B cell (primary cell): ENCODE data around the gene NAPB. TPM values are rescaled to one million over a fixed set of nuclear protein-coding genes. Genes with fewer than 3 reads are reported as not detected.
A peak's percentile ranks its signal among the peaks of the same experiment; 100 is the strongest.

Experiments
- ATAC-seq: fragments of 200-7000 bp; cut with Tn5 transposase; one replicate; pipeline ENCODE4 v1.10.0; 2021; ENCODE audit warnings: low read depth, mild to moderate bottlenecking, moderate number of reproducible peaks, moderate library complexity
- CTCF ChIA-PET: fragments of 350-600 bp; sonication (Branson Sonifier 250); formaldehyde crosslinking; loops from one replicate; lab custom pipeline; 2021; ENCODE audit warnings: antibody characterized with exemption, inconsistent platforms; lab: Charles Lee
- POLR2A ChIA-PET: fragments of 350-600 bp; sonication (Branson Sonifier 250); formaldehyde crosslinking; loops from one replicate; lab custom pipeline; 2021; ENCODE audit warnings: antibody characterized with exemption; lab: Charles Lee
- DNase-seq: peaks from one replicate; pipeline ENCODE4 v3.0.0; 2013
- H2AFZ ChIP-seq: 2 replicates; pipeline ENCODE4 v1.6.1; 2012; ENCODE audit warnings: mild to moderate bottlenecking, low read depth, low read length; ENCODE audit not compliant: insufficient read depth, poor library complexity, severe bottlenecking
- H3K27ac ChIP-seq, 2 donors: 1 replicate in 1 of 2; 2 replicates in 1 of 2; pipeline ENCODE4 v1.5.1; 2012 to 2013; ENCODE audit warnings: low read length in 2 of 2, mild to moderate bottlenecking in 2 of 2, moderate library complexity in 1 of 2
- H3K27me3 ChIP-seq, 4 experiments: fragments of 200-600 bp in 1 of 4; sonication (generic) in 1 of 4; replicated peaks in 1 of 4; 1 replicate in 2 of 4; 2 replicates in 2 of 4; pipeline versions ENCODE4 v1.6.1 to v1.7.0; 2013 to 2016; ENCODE audit warnings: low read length in 3 of 4, mild to moderate bottlenecking in 2 of 4, mixed read lengths in 1 of 4, moderate library complexity in 1 of 4; ENCODE audit not compliant: insufficient read depth in 4 of 4, control insufficient read depth in 3 of 4; ENCODE audit errors: control extremely low read depth in 1 of 4
- H3K36me3 ChIP-seq, 2 experiments: replicated peaks in 1 of 2; 1 replicate in 1 of 2; 2 replicates in 1 of 2; pipeline versions ENCODE4 v1.6.1 to v1.7.1; 2013; ENCODE audit warnings: low read length in 1 of 2; ENCODE audit not compliant: insufficient read depth in 2 of 2, control insufficient read depth in 1 of 2; ENCODE audit errors: control extremely low read depth in 1 of 2, extremely low read depth in 1 of 2
- H3K4me1 ChIP-seq, 2 donors: fragments of 200-600 bp in 1 of 2; sonication (generic) in 1 of 2; 1 replicate in 1 of 2; 2 replicates in 1 of 2; pipeline versions ENCODE4 v1.5.1 to v1.6.1; 2013 to 2017; ENCODE audit warnings: low read length in 2 of 2; ENCODE audit not compliant: control insufficient read depth in 2 of 2, insufficient read depth in 2 of 2
- H3K4me2 ChIP-seq: replicated peaks from 2 replicates; pipeline ENCODE3; 2012; ENCODE audit warnings: mild to moderate bottlenecking, low read depth, low read length; ENCODE audit not compliant: poor library complexity, severe bottlenecking
- H3K4me3 ChIP-seq, 5 experiments: fragments of 200-600 bp in 1 of 5; sonication (generic) in 1 of 5; 1 replicate in 3 of 5; 2 replicates in 2 of 5; pipeline versions ENCODE4 v1.5.1 to v1.7.0; 2011 to 2016; ENCODE audit warnings: low read length in 4 of 5, mild to moderate bottlenecking in 4 of 5, low read depth in 2 of 5, control low read depth in 1 of 5, moderate library complexity in 1 of 5; ENCODE audit not compliant: insufficient read depth in 1 of 5; ENCODE audit errors: control extremely low read depth in 1 of 5, extremely low read depth in 1 of 5
- H3K79me2 ChIP-seq: fragments of 200-600 bp; sonication (generic); one replicate; pipeline ENCODE4 v1.6.0; 2016; ENCODE audit warnings: low read length; ENCODE audit not compliant: control insufficient read depth, insufficient read depth
- H3K9ac ChIP-seq: fragments of 200-600 bp; sonication (generic); 2 replicates; pipeline ENCODE4 v1.6.1; 2017; ENCODE audit warnings: mild to moderate bottlenecking, low read length, moderate library complexity
- H3K9me3 ChIP-seq, 3 donors: one replicate each; pipeline versions ENCODE4 v1.6.1 to v1.7.1; 2013; ENCODE audit warnings: low read length in 2 of 3; ENCODE audit not compliant: control insufficient read depth in 2 of 3, insufficient read depth in 1 of 3; ENCODE audit errors: control extremely low read depth in 1 of 3
- H4K20me1 ChIP-seq: 2 replicates; pipeline ENCODE4 v1.6.0; 2012; ENCODE audit warnings: mild to moderate bottlenecking, low read length; ENCODE audit not compliant: insufficient read depth, control insufficient read depth, poor library complexity, severe bottlenecking
- H3K27ac Mint-ChIP-seq: one replicate; pipeline ENCODE4 v1.8.0; 2021; ENCODE audit warnings: mixed read lengths
- H3K27me3 Mint-ChIP-seq: one replicate; pipeline ENCODE4 v1.8.0; 2021; ENCODE audit warnings: mixed read lengths
- H3K4me1 Mint-ChIP-seq: one replicate; pipeline ENCODE4 v1.8.0; 2021; ENCODE audit warnings: mixed read lengths
- H3K4me3 Mint-ChIP-seq: one replicate; pipeline ENCODE4 v1.8.0; 2021; ENCODE audit warnings: mixed read lengths
- H3K9me3 Mint-ChIP-seq: one replicate; pipeline ENCODE4 v1.8.0; 2022; ENCODE audit warnings: mixed read lengths; ENCODE audit not compliant: insufficient read depth
- CTCF ChIP-seq: fragments of 200-600 bp; IDR thresholded peaks from one replicate; pipeline ENCODE4 v1.8.0; 2022; ENCODE audit warnings: antibody characterized with exemption, mild to moderate bottlenecking
- EZH2 ChIP-seq: IDR thresholded peaks from 2 replicates; pipeline ENCODE4 v1.6.1; 2012; ENCODE audit warnings: borderline replicate concordance, low read depth, mild to moderate bottlenecking, moderate library complexity, low read length; ENCODE audit not compliant: insufficient read depth, poor library complexity, severe bottlenecking
- WGBS: methylation state at CpG from one replicate; pipeline ENCODE4 v1.1.5; 2013; ENCODE audit warnings: missing lambda C conversion rate; ENCODE audit not compliant: insufficient coverage; 5-methylcytosine and 5-hydroxymethylcytosine counted together
- intact Hi-C: fragments of 100-400 bp; cut with micrococcal nuclease; formaldehyde crosslinking; loops from one replicate; pipeline ENCODE4 v1.10.0; 2022
- polyA plus RNA-seq: library from polyadenylated mRNA; depleted of rRNA; stranded (reverse); fragments of >200 nt; gene quantifications from 2 replicates; pipeline ENCODE4 v1.2.3, GENCODE V29; 2012
- total RNA-seq, 2 donors: library from RNA; stranded (reverse); fragments of 120-200 nt in 1 of 2; gene quantifications; 1 replicate in 1 of 2; 2 replicates in 1 of 2; pipeline versions ENCODE4 v1.2.3 to v1.2.4, GENCODE V29; 2013 to 2022

NAPB gene
- total and polyA plus RNA-seq, 2 donors (not counting 1 experiment from before 2014, with no cell fraction given) = 4.1 to 13.0 TPM

DNA sequence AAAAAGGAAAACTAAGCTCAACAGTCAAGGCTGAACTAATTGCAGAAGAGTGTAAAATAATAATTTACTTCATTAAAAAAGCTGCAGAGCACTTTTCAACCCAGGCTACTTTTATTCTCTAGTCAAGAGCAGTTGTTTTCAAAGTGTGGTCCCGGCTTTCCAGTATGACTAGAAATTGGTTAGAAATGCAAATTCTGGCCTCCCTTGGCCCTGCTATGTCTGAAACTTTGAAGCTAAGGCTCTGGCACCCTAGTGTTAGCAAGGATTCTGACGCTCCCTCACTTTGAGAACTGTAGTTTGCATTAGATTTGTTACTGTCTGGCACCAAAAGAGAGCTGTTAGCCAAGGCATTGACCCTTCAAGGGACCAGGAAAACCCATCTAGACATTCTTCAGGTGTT lies 80.2 kb downstream of the NAPB start:
- peaks cover 7% of the 10 kb centered on the region for H3K27me3 Mint-ChIP-seq
- intact Hi-C loops = loop anchor here (5.0 kb wide), 1 partner anchor 1004 kb away; no protein-coding TSS in a partner anchor

GRCh38 chr20:23340524-23340923 lies 80.8 kb downstream of the NAPB start:
- ChIA-PET POLR2A (no interaction called here), CTCF (interaction anchor here (0.8 to 3.7 kb wide), 6 partner anchors 9 to 1006 kb away, joined by 3 to 25 read pairs (median 4); partner anchors contain the start of gene NXT1)
- H3K36me3 ChIP-seq = no peaks in the 10 kb centered on the region
- TF ChIP-seq EZH2 (no peak), CTCF (peak; percentile 15)
- H3K9ac ChIP-seq = no peak overlapping the region
- intact Hi-C loops = loop anchor here (5.0 kb wide), 1 partner anchor 1003 kb away; no protein-coding TSS in a partner anchor
- Mint-ChIP-seq H3K27me3 (peaks cover 7% of the 10 kb centered on the region), H3K27ac (no peak overlapping the region), H3K4me3 (no peak overlapping the region), H3K9me3 (no peaks in the 10 kb centered on the region), H3K4me1 (no peaks in the 10 kb centered on the region)
- H3K4me3 ChIP-seq = no peak overlapping the region
- no peak overlapping the region for H3K27ac ChIP-seq
- H4K20me1 ChIP-seq = no peaks in the 10 kb centered on the region
- H2AFZ ChIP-seq = no peak overlapping the region
- no peak overlapping the region for H3K4me2 ChIP-seq
- DNase-seq = no peak
- H3K27me3 ChIP-seq = no peaks in the 10 kb centered on the region
- H3K9me3 ChIP-seq = peaks cover 0 to 3% (median 0%) of the 10 kb centered on the region in 3 donors
- 50% methylated on average over 7 of the region's 9 CpGs for WGBS
- no peak for ATAC-seq
- no peaks in the 10 kb centered on the region for H3K4me1 ChIP-seq
- H3K79me2 ChIP-seq = no peaks in the 10 kb centered on the region

More for the DNA sequence above, 80.2 kb downstream of the NAPB start:
- no peaks in the 10 kb centered on the region for H4K20me1 ChIP-seq
- Mint-ChIP-seq H3K27ac (no peak overlapping the region), H3K4me1 (no peaks in the 10 kb centered on the region), H3K9me3 (no peaks in the 10 kb centered on the region), H3K4me3 (no peak overlapping the region)
- TF ChIP-seq EZH2 (no peak), CTCF (no peak)
- WGBS = 82% methylated on average over 1 of the region's 2 CpGs
- no peak for ATAC-seq
- no peaks in the 10 kb centered on the region for H3K79me2 ChIP-seq
- H3K27me3 ChIP-seq = no peaks in the 10 kb centered on the region
- H2AFZ ChIP-seq = no peak overlapping the region
- peaks cover 0 to 3% (median 0%) of the 10 kb centered on the region in 3 donors for H3K9me3 ChIP-seq
- H3K9ac ChIP-seq = no peak overlapping the region
- DNase-seq = no peak
- ChIA-PET CTCF (interaction anchor here (0.8 to 3.7 kb wide), 7 partner anchors 9 to 1007 kb away, joined by 3 to 25 read pairs (median 3); partner anchors contain the start of gene NXT1), POLR2A (no interaction called here)
- no peak overlapping the region for H3K27ac ChIP-seq
- H3K4me1 ChIP-seq = no peaks in the 10 kb centered on the region
- H3K4me3 ChIP-seq = no peak overlapping the region
- no peak overlapping the region for H3K4me2 ChIP-seq
- no peaks in the 10 kb centered on the region for H3K36me3 ChIP-seq
